ENCODE measurements around the gene MIB1. TPM values are rescaled to one million over a fixed set of nuclear protein-coding genes. Genes with fewer than 3 reads are reported as not detected.
A peak's percentile ranks its signal among the peaks of the same experiment; 100 is the strongest.

MIB1 gene
- total RNA-seq, 1 donor from 2014 or later, result 228 TPM

DNA sequence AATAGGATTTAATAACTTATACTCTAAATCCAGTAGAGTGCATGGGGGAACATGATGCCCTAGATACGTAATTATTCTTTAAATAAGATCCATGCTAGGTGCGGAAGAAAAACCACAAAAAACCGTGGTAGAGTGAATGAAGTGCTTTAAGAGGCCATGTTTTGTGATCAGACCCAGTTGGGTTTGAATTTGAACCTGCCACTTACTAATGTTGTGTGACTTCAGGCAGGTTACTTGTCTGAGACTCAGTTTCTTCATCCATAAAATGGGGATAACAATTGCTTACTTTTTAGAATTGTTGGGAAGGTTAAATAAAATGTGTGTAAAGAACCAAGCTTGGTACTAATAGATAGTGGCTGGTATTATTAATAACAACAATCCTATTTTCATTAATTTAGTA lies 17.2 kb downstream of the MIB1 start:
- Mint-ChIP-seq H3K4me1 (ENCODE audit: low read depth, unreplicated experiment) (peaks cover 37% of the 10 kb centered on the region), H3K9me3 (ENCODE audit: unreplicated experiment) (peaks cover 12% of the 10 kb centered on the region), H3K27me3 (ENCODE audit: unreplicated experiment) (peaks cover 11% of the 10 kb centered on the region), H3K4me3 (ENCODE audit: unreplicated experiment) (peak overlapping the region; percentile 20), H3K36me3 (ENCODE audit: unreplicated experiment) (no peaks in the 10 kb centered on the region), H3K27ac (ENCODE audit: unreplicated experiment) (peak overlapping the region; percentile 68)
- TF ChIP-seq, protein P1, sequence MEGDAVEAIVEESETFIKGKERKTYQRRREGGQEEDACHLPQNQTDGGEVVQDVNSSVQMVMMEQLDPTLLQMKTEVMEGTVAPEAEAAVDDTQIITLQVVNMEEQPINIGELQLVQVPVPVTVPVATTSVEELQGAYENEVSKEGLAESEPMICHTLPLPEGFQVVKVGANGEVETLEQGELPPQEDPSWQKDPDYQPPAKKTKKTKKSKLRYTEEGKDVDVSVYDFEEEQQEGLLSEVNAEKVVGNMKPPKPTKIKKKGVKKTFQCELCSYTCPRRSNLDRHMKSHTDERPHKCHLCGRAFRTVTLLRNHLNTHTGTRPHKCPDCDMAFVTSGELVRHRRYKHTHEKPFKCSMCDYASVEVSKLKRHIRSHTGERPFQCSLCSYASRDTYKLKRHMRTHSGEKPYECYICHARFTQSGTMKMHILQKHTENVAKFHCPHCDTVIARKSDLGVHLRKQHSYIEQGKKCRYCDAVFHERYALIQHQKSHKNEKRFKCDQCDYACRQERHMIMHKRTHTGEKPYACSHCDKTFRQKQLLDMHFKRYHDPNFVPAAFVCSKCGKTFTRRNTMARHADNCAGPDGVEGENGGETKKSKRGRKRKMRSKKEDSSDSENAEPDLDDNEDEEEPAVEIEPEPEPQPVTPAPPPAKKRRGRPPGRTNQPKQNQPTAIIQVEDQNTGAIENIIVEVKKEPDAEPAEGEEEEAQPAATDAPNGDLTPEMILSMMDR (IDR thresholded peaks at IDR 0.05; ENCODE audit: partially characterized antibody, unreplicated experiment), result no peak
- no peak for DNase-seq

DNA sequence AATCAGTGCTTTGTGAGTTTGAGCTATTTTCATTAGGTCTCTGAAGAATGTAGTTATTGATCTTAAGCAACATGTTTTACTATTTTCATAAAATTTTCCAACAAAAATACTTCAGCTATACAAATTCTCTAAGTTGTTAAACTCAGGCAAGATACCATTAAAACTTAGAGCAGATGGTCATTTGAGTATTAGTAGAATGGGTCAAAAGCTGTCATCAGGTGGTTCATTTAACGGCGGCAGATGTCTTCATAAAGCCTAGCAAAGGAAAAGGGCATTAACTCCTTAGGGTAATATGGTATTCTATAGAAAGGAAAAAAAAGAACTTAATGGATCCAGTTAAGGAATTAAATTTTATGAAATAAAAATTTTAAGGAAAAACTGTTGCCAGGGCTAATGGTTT lies 19.2 kb downstream of the MIB1 start:
- peaks cover 11% of the 10 kb centered on the region for H3K27me3 Mint-ChIP-seq (ENCODE audit: unreplicated experiment)
- peaks cover 12% of the 10 kb centered on the region for H3K9me3 Mint-ChIP-seq (ENCODE audit: unreplicated experiment)
- peak overlapping the region; percentile 82 for H3K4me3 Mint-ChIP-seq (ENCODE audit: unreplicated experiment)
- no peaks in the 10 kb centered on the region for H3K36me3 Mint-ChIP-seq (ENCODE audit: unreplicated experiment)
- TF ChIP-seq, protein P1 (IDR thresholded peaks at IDR 0.05; ENCODE audit: partially characterized antibody, unreplicated experiment), result no peak
- no peak for DNase-seq
- peak overlapping the region; percentile 98 for H3K27ac Mint-ChIP-seq (ENCODE audit: unreplicated experiment)
- peaks cover 42% of the 10 kb centered on the region for H3K4me1 Mint-ChIP-seq (ENCODE audit: low read depth, unreplicated experiment)

DNA sequence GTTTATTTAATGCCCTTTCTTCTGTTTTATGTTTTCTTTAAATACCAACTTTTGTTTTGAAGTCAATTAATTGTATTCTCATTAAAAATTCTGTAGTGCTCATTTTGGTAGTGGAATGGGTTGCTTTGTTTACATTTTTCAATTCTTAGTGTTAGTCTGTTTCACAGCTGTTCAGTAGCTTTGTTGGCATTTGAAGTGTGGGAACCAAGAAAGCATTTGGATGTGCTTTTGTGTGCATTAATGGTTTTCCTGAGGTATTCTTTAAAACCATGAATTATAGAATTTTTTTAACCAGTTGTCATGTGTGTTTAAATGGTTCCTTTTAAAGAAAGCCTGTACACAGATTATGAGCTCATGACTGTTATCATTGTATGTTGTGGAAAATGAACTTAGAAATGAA lies 19.7 kb downstream of the MIB1 start:
- Mint-ChIP-seq H3K27ac (ENCODE audit: unreplicated experiment) (peak overlapping the region; percentile 98), H3K4me1 (ENCODE audit: low read depth, unreplicated experiment) (peaks cover 45% of the 10 kb centered on the region)
- no peak for DNase-seq

DNA sequence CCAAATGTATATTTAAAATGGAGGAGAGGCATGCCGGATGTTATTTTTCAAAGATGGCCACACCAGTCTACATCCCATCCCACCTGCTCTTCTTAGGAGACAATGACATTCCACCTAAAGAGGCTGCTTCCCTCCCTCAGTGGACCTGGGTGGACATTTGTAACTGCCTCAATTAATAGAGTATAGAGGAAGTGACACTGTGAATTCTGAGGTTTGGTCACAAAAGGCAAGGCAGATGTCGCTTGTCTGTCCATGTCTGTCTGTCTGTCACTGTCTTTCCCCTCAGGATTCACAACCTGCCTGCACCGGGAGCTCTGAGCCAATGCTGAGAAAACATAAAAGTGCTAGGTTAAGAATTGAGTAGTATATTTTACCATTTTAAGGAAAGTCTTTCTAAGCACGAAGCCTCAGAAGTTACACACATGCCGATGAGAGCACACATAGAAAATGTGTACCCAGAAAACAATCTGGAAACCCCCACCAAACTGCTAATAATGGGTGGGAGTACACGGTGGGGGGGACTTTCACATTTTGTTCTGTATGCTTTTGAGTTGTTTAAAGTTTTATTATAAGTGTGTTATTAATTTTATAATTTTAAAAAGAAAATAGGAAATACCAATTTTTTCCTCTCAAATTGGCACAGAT lies 21.0 kb downstream of the MIB1 start:
- H3K27me3 Mint-ChIP-seq (ENCODE audit: unreplicated experiment), result peaks cover 15% of the 10 kb centered on the region

More for the DNA sequence above, 19.7 kb downstream of the MIB1 start:
- Mint-ChIP-seq H3K27me3 (ENCODE audit: unreplicated experiment) (peaks cover 12% of the 10 kb centered on the region), H3K9me3 (ENCODE audit: unreplicated experiment) (peaks cover 12% of the 10 kb centered on the region), H3K4me3 (ENCODE audit: unreplicated experiment) (peak overlapping the region; percentile 82), H3K36me3 (ENCODE audit: unreplicated experiment) (no peaks in the 10 kb centered on the region)
- TF ChIP-seq, protein P1 (IDR thresholded peaks at IDR 0.05; ENCODE audit: partially characterized antibody, unreplicated experiment), result no peak

More for the DNA sequence above, 21.0 kb downstream of the MIB1 start:
- Mint-ChIP-seq H3K9me3 (ENCODE audit: unreplicated experiment) (peaks cover 11% of the 10 kb centered on the region), H3K36me3 (ENCODE audit: unreplicated experiment) (peaks cover 5% of the 10 kb centered on the region), H3K4me3 (ENCODE audit: unreplicated experiment) (peak overlapping the region; percentile 85), H3K4me1 (ENCODE audit: low read depth, unreplicated experiment) (peaks cover 56% of the 10 kb centered on the region), H3K27ac (ENCODE audit: unreplicated experiment) (peak overlapping the region; percentile 98)
- DNase-seq, result peak; percentile 34
- TF ChIP-seq, protein P1 (IDR thresholded peaks at IDR 0.05; ENCODE audit: partially characterized antibody, unreplicated experiment), result no peak
